Ramos (cell line): ENCODE results near the gene SLC4A4.

Experiments
- in situ Hi-C: fragments of 300-500 bp; cut with MboI; formaldehyde crosslinking; loops from one replicate; pipeline ENCODE4 v1.14.3; 2022; ENCODE audit warnings: low sequenced_read_pairs; ENCODE audit not compliant: unreplicated experiment

SLC4A4 gene

DNA sequence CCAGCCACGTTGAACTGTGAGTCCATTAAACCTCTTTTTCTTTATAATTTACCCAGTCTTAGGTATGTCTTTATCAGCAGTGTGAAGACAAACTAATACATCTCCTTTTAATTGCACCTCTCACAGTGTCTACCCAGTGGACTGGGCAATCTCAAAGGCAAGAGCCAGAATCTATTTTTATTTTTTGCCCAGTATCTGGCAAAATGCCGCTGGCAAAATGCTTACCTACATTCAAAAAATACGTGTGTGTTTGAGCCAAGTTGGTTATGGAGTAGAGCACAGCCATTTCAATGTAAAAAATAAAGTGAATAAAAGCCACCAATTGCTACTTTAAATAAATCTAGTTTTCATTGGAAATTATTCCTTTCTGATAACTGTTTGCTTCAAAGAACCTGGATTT lies 245.2 kb downstream of the SLC4A4 start:
- in situ Hi-C loops = no loop called here

- in situ Hi-C loops = no loop called here
Observed at GRCh38 chr4:71584585-71584984, 245.8 kb downstream of the SLC4A4 start.

DNA sequence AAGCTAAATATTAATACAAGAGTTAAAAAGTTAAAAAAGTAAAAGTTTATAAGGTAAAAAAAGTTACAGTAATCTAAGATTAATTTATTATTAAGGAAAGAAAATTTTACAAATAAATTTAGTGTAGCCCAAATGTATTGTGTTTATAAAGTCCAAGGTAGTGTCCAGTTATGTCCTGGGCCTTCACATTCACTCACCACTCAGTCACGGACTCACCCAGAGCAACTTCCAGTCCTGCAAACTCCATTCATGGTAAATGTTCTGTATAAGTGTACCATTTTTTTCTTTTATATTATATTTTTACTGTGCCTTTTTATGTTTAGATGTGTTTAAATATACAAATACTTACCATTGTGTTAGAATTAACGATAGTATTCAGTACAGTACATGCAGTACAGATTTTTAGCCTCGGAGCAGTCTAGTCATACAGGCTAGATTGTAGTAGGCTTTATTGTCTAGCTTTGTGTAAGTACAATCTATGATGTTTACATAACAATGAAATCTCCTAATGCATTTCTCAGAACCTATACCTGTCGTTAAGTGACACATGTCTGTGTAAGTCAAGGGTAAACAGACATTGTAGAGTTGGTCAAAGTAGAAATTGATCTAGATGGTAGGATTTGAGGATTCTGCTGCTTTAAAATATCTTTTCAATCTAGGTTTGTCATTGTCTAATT lies 247.4 kb downstream of the SLC4A4 start:
- in situ Hi-C loops = no loop called here

DNA sequence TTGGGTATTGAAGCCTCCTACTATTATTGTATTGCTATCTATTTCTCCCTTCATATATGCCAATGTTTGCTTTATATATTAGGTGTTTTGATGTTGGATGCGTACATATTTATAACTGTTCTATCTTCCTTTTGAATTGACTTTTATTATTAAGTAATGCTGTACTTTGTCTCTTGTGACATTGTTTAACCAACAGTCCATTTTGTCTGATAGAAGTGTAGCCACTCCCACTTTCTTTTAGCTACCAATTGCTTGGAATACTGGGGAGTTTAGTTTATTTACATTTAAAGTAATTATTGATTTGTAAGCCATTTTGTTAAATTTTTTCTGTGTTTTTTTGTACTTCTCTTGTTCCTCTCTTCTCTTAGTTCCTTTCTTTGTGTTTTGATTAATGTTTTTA lies 249.2 kb downstream of the SLC4A4 start:
- in situ Hi-C loops = no loop called here

DNA sequence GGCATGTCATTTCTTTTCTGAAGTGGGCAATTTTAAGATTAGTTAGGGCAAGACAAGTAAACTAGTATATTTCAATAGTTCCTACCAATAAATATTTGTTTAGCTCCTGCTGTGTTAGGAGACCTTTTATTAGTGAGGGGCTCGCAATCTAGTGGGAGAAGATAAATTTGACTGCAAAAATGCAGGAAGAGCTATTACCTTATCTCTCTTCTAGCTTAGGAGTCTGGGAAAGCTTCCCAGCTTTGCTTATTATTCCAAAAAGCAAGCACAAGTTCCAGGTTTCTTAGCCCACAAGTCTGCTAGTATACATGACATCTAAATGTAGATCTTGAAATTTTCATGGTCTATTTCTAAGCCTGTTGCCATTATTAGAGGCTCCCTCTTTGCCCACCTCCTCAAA lies 254.0 kb downstream of the SLC4A4 start:
- in situ Hi-C loops = no loop called here

- in situ Hi-C loops = no loop called here
Observed at GRCh38 chr4:71593311-71593710, 254.5 kb downstream of the SLC4A4 start.

GRCh38 chr4:71595576-71596108 lies 256.8 kb downstream of the SLC4A4 start:
- in situ Hi-C loops = no loop called here

DNA sequence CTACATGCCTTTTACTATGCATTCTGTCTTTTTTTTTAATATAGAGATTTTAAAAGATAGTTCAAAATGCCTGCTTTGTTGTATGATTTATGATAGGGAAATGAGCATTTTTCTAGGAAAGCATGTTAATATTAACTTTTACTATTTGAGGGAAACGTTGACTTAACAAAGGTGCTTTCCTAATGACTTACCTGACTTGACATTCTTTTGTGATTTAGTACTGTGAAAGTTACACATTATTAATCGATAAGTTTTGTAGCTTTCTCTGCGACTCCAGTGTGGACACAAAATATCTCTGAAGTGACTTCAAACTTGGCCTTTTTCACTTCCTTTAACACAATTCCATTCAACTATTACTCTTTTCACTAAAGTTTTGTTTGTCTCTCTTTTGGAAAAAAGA lies 260.8 kb downstream of the SLC4A4 start:
- in situ Hi-C loops = no loop called here

- in situ Hi-C loops = no loop called here
Observed at GRCh38 chr4:71602289-71602900, 263.6 kb downstream of the SLC4A4 start.

GRCh38 chr4:71604785-71605184 lies 266.0 kb downstream of the SLC4A4 start:
- in situ Hi-C loops = no loop called here

DNA sequence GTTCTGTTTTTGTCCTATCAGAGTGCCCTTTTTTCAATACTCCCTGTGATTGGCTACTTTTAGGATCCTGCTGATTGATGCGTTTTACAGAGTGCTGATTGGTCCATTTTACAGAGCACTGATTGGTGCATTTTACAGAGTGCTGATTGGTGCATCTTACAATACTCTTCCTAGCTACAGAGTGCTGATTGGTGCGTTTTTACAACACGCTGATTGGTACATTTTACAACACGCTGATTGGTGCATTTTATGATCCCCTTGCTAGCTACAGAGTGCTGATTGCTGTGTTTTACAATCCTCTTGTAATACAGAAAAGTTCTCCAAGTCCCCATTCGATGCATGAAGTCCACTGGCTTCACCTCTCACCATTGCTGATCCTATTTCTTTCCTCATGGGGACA lies 268.3 kb downstream of the SLC4A4 start:
- in situ Hi-C loops = no loop called here

GRCh38 chr4:71607780-71608677 lies 269.2 kb downstream of the SLC4A4 start:
- in situ Hi-C loops = no loop called here

DNA sequence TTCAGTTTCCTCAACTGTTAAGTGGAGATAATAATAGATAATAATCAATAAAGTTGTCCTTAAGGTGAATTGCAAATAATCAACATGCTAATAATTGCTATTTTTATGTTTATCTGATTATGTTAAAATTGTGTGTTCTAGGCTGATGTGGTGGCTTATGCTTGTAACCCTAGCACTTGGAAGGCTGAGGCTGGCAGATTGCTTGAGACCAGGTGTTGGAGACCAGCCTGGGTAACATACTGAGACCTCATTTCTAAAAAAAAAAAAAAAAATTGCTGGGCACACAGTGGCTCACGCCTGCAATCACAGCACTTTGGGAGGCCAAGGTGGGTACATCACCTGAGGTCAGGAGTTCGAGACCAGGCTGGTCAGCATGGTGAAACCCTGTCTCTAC lies 269.9 kb downstream of the SLC4A4 start:
- in situ Hi-C loops = no loop called here

GRCh38 chr4:71609167-71609566 lies 270.3 kb downstream of the SLC4A4 start:
- in situ Hi-C loops = no loop called here

DNA sequence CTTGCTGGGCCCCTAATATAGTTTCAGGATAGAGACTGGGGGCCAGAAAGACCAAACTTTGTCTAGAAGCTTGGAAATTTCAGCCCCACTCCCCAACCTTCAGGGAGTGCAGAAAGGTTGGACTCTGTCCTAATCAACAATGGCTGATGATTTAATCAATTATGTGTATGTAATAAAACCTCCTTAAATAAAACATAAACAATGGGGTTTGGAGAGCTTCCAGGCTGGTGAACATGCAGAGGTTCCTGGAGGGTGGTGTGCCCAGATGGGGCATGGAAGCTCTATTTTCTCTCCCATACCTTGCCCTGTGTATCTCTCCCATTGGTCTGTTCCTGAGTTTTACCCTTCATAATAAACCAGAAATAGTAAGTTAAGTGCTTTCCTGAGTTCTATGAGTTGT lies 270.8 kb downstream of the SLC4A4 start:
- in situ Hi-C loops = no loop called here

DNA sequence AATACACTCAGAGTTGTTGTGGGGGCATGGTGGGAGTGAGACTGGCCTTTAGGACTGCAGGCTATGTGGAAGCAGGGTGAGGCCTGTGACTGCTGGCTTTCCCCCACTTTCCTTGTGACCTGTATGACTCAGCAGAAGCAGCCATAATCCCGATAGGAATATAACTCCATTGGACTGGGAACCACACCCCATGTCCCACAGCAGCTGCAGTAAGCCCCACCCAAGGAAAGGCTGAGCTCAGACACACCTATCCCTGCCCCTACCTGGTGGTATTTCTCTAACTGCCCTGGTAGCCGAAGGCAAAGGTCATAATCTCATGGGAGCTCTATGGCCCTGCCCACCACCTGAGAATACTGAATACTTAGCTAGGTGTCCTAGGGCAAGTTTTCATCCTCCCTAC lies 275.8 kb downstream of the SLC4A4 start:
- in situ Hi-C loops = no loop called here

DNA sequence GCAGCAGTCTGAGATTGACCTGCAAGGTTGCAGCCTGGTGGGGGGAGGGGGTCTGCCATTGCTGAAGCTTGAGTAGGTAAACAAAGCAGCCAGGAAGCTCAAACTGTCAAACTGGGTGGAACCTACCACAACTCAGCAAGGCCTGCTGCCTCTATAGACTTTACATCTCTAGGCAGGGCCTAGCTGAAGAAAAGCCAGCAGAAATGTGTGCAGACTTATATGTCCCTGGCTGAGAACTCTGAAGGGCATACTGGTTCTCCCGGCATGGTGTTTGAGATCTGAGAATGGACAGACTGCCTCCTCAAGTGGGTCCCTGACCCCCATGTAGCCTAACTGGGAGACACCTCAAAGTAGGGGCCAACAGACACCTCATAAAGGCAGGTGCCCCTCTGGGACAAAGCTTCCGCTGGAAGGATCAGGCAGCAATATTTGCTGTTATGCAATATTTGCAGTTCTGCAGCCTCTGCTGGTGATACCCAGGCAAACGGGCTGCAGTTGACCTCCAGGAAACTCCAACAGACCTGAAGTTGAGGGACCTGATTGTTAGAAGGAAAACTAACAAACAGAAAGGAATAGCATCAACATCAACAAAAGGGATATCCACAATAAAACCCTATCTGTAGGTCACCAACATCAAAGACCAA lies 277.5 kb downstream of the SLC4A4 start:
- in situ Hi-C loops = no loop called here
